DMS53 (cell line): ENCODE data around the gene DTYMK.

Experiments used
- DNase-seq: peaks from one replicate; lab custom pipeline; 2025; lab: John Stamatoyannopoulos, UW

DTYMK gene

GRCh38 chr2:241645915-241646645 lies 40.5 kb downstream of the DTYMK start:
- DNase-seq, result no peak

GRCh38 chr2:241645056-241645914 lies 41.3 kb downstream of the DTYMK start:
- DNase-seq, result no peak

- DNase-seq, result no peak
Observed at GRCh38 chr2:241641631-241642030, 45.0 kb downstream of the DTYMK start.

- no peak for DNase-seq
Observed at GRCh38 chr2:241640165-241640795, 46.3 kb downstream of the DTYMK start.

- DNase-seq, result peak; percentile 22
Observed at GRCh38 chr2:241639385-241639784, 47.2 kb downstream of the DTYMK start.

- no peak for DNase-seq
Observed at GRCh38 chr2:241638940-241639339, 47.7 kb downstream of the DTYMK start.

GRCh38 chr2:241637795-241638660 lies 48.6 kb downstream of the DTYMK start:
- DNase-seq, result peak; percentile 59

- DNase-seq, result peak; percentile 90
Observed at GRCh38 chr2:241637018-241637794, 49.4 kb downstream of the DTYMK start, which contains the start of the genes ATG4B and THAP4. TSS of gene ATG4B (plus strand) at chr2:241637693. CDS start at chr2:241637715, 22 bp downstream. TSS of gene THAP4 (minus strand) at chr2:241637158. CDS start at chr2:241637017, 141 bp downstream.

- DNase-seq, result peak; percentile 66
Observed at GRCh38 chr2:241636182-241637017, 50.2 kb downstream of the DTYMK start.

GRCh38 chr2:241635756-241636155 lies 50.9 kb downstream of the DTYMK start:
- no peak for DNase-seq

- no peak for DNase-seq
Observed at GRCh38 chr2:241633561-241633960, 53.1 kb downstream of the DTYMK start.

GRCh38 chr2:241632478-241633325 lies 53.9 kb downstream of the DTYMK start:
- DNase-seq, result no peak

- no peak for DNase-seq
Observed at GRCh38 chr2:241629762-241630435, 56.7 kb downstream of the DTYMK start.

- DNase-seq, result no peak
Observed at GRCh38 chr2:241627675-241628074, 58.9 kb downstream of the DTYMK start.
